Fibroblast of mammary gland (primary cell): ENCODE results near the gene CELA2A.

ENCODE experiments used
- DNase-seq: peaks from one replicate; pipeline ENCODE4 v3.0.0-alpha.2; 2010; ENCODE audit warnings: low read depth
- H3K4me3 ChIP-seq: 2 replicates; pipeline ENCODE4 v1.5.1; 2011; ENCODE audit warnings: low read depth, mild to moderate bottlenecking, low read length, moderate library complexity; ENCODE audit not compliant: control insufficient read depth
- CTCF ChIP-seq: conservative IDR thresholded peaks from 2 replicates; pipeline ENCODE4 v1.5.1; 2011; ENCODE audit warnings: low read depth, low read length, inconsistent platforms; ENCODE audit not compliant: control insufficient read depth, insufficient read depth

The CELA2A gene

GRCh38 chr1:15444468-15445389 lies 11.8 kb upstream of the CELA2A start:
- no peak for DNase-seq
- no peak for TF ChIP-seq CTCF
- no peak overlapping the region for H3K4me3 ChIP-seq

GRCh38 chr1:15445390-15446122 lies 11.0 kb upstream of the CELA2A start:
- no peak for DNase-seq
- H3K4me3 ChIP-seq = no peak overlapping the region
- no peak for TF ChIP-seq CTCF

- no peak for DNase-seq
- TF ChIP-seq CTCF = no peak
- no peak overlapping the region for H3K4me3 ChIP-seq
These were observed 10.3 kb upstream of the CELA2A start for GRCh38 chr1:15446212-15446611.

GRCh38 chr1:15448877-15449462 lies 7.6 kb upstream of the CELA2A start:
- TF ChIP-seq CTCF = no peak

GRCh38 chr1:15449567-15449966 lies 7.0 kb upstream of the CELA2A start:
- TF ChIP-seq CTCF = no peak
- DNase-seq = no peak
- H3K4me3 ChIP-seq = no peak overlapping the region

More at GRCh38 chr1:15448877-15449462, 7.6 kb upstream of the CELA2A start:
- no peak overlapping the region for H3K4me3 ChIP-seq
- DNase-seq = no peak

- H3K4me3 ChIP-seq = no peak overlapping the region
- DNase-seq = no peak
- TF ChIP-seq CTCF = no peak
These were observed 5.4 kb upstream of the CELA2A start for GRCh38 chr1:15451014-15451722.
